Epidermal melanocyte (primary cell): ENCODE measurements around the gene GRK6.

ENCODE experiments used
- DNase-seq: peaks from one replicate; pipeline ENCODE4 v3.0.0; 2011; ENCODE audit warnings: low spot score; ENCODE audit not compliant: insufficient read length

The GRK6 gene

DNA sequence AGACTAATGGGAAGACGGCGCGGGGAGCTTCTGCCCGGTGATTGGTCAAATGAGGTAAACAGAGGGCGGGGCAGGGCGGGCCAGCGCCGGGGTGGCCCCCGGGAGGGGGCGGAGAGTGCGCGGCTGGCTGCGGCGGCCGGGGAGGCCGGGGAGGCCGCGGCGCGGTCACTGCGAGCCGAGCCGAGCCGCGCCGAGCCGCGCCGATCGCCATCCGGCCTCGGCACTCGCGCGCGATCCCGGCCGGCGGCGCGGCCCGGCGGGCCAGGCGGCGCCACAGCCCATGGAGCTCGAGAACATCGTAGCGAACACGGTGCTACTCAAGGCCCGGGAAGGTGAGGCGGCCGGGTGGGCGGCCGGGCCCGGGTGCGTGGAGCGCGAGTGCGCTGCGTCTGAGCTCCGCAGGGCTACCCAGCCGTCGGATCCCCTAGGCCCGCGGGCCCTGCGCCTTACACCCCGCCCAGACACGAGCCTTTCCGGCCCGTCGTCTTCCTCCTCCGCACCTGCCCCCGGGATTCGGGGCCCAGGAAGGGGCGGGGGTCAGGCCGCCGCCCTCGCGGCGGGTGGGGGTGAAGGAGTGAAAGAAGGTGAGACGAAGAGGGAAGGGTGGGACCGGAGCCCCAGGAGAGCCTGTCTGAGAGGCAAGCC is at the start of gene GRK6:
GRK6 (plus strand) TSS at position 111 of the 645 bp plus-strand sequence; CDS start at position 281, 170 bp downstream.
- DNase-seq, result no peak

DNA sequence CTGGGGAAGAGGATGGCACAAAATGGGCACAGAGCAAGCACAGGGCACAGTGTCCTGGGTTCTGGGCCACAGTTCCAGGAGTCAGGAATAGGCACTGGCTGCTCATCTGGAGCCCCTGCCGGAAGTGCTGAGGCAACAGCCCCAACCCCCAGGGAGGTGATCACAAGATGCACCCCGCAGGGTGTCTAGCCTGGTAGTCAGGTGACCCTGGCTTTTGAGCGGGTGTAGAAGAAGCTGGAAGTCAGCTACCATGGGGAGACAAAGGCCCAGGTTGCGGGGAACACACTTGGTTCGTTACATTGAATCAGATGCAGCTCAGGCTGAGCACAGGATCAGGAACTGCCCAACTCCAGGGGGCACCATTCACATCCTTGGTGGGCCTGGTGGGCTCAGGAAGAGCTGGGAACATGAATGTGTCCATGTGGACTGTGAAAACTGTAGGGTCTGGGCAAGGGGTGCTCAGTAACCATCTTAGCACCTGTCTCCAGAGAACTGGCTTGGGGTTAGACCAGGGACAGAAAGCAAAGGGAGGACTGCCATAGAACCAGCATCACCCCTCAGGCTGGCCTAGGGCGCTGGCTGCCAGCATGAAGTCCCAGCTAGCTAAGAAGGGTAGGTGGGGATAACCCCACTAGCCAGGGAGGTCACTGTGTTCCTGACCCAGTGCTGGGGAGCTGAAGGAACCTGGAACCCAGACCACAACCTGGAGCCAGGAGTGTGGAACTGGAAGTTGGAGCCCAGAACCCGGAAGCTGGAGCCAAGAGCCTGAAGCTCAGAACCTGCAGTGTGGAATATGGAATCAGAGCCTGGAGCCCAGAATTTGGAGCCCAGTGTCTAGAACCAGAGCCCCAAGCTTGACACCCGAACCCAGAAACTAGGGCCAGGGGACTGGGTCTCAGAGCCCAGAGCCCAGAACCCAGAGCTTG is 48.4 kb upstream of the GRK6 start:
- DNase-seq, result no peak

DNA sequence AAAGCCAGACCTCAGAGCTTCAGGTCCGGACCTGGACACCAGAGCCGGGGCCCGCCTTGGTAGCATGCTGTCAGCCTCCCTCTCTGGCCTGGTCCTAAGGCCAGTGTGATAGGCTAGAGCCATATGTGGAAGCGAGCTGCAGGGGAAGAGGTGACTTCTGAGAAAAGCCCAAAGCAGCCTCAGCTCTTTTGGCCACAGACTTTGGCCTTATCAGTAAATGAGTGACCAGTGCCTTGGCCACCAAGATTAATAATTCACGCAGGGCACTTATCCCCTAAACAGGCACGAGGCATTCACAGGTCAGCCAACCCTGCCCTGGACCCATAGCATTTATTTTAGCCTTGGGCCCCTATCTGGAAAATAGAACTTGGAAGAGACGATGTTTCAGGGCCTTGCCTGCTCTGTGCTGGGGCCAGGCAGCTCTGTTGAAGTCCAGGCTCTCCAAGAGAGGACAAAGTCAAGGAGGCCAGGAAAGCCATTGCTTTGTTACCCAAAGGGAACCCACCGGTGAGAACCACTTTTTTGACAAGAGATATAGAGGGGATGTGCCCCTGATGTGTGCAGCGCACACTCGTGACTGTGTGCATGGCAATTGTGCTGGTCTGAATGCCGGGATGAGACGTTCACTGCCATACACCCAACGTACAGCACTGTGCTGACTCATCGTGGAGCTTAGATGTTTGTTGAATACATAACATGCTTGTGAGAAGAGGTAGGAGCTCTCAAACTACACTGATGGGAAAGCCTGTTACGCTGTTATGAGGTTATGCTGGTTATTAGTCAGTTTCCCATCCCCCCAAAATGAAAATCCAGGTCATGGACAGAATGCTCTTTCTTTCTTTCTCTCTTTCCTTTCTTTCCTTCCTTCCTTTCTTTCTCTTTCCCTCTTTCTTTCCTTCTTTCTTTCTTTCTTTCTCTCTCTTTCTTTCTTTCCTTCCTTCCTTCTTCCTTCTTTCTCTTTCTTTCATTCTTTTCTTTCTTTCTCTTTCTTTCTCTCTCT is 47.3 kb upstream of the GRK6 start:
- no peak for DNase-seq

DNA sequence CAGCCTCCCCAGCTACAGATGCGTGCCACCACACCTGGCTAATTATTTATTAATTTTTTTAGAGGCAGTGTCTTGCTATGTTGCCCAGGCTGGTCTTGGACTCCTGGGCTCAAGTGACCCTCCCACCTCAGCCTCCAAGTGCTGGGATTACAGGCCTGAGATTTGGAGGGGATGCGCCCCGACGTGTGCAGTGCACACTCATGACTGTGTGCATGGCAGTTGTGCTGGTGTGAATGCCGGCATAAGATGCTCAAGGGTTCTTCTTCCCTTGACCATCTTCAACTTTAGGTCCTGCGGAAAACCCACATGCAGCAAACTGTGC is 45.7 kb upstream of the GRK6 start:
- DNase-seq, result no peak

DNA sequence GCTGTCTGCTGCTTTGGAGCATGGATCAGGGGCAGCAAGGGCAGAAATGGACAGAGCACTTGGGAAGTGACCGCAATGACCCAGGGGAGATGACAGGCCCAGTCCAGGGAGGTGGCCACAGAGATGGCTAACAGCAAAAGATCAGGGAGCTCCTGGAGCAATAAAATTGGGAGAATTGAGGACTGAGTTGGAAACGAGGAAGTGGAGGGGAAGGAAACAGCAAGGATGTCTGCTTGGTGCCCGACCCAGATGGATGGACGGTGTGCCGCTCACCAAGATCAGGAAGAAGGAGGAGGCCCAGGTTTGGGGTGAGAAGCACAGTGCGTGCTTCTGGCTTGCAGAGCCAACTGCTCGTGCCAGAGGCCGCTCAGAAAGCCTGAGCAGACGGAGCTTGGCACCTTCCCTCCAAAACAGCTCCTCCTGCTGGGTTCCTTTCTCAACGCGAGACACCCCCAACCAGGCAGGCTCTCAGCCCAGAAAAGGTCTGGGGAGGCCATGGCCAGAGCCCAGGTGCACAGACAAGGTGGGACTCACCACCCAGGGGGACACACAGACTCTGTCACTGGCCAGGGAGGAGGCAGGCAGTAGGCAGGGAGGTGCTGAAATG is 44.0 kb upstream of the GRK6 start:
- no peak for DNase-seq

DNA sequence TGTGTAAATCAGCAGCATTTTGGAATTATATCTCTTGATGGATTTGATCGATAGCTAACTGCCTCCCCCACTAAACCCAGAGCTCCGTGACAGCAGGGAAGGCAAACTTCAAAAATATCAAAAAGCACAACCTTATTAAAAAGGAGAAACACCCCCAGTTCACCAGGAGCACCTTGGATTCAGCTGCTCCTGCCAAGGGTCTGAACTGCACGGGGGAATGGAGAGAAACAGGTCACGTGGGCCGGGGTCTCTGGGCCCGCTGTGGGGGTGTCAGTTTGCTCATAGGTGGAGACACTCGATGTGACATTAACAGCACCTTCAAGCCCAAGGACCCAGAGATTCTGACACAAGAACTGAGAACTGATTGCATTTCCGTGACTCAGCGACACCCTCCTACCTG is 43.3 kb upstream of the GRK6 start:
- DNase-seq, result no peak

DNA sequence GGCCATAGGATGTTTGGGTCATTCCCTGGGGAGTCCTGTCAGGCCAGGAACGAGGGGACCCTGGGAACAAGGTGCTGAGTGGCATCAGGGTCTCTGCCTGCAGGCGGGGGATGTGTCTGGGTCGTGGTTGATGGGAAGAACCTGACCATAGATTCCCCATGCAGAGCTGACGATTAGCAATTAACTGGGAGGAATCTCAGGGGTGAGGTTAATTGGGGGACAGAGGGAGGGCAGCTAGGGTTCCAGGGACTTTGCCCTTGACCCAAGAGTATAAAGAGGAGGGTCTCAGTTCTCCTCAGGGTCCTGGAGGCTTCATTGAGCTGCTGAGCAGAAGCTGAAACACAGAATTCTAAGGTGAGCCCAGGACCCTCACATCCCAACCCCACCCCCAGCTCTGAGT is 42.3 kb upstream of the GRK6 start, which contains the start of gene SLC34A1:
SLC34A1 (plus strand) TSS at position 301 of the 400 bp plus-strand sequence. CDS start 1,308 bp downstream, outside the sequence.
- DNase-seq, result no peak

DNA sequence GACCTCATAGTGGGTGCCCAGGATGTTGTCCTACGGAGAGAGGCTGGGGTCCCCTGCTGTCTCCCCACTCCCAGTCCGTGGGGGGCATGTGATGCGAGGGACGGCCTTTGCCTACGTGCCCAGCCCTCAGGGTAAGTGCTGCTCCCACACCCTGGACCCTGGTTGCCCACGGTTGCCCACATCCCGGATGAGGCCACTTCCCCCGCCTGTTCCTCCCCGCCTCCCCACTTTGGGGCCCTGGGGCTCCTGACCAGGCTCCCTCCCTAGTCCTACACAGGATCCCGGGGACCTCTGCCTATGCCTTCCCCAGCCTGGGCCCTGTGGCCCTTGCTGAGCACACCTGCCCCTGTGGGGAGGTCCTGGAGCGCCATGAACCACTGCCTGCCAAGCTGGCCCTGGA is 40.8 kb upstream of the GRK6 start:
- DNase-seq, result no peak

DNA sequence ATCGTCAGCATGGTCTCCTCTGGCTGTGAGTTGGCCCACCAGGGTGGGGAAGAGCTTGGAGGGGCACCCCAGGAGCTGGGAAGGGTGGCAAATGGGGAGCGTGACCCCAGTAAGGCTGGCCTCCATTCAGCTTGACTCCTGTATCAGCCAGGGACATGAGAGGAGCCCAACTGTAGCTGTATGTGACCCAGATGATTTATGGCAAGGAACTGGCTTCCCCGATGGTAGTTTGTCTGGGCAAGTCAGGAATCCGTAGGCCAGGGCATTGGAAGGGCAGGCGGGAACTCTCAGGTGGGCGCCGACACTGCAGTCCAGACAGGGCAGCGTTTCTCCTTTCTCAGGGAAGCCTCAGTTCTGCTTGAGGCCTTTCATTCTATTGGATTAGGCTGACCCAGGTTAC is 39.9 kb upstream of the GRK6 start:
- no peak for DNase-seq

DNA sequence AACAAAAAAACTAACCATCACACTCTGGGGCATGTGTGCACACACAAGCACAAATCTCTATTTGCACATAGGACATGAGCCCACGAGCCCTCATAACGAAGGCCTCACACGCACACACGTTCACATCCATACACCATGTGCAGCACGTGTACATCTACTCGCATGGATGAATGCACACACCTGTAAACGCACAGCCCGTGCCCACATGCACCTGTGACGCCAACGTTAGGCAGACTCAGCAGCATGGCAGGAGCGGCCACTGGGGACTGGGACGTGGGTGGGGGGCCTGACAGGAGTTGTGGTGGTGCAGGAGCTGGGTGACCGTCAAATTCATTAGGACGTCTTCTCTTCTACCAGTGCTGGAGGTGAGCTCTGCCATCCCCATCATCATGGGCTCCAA is 39.1 kb upstream of the GRK6 start:
- no peak for DNase-seq

DNA sequence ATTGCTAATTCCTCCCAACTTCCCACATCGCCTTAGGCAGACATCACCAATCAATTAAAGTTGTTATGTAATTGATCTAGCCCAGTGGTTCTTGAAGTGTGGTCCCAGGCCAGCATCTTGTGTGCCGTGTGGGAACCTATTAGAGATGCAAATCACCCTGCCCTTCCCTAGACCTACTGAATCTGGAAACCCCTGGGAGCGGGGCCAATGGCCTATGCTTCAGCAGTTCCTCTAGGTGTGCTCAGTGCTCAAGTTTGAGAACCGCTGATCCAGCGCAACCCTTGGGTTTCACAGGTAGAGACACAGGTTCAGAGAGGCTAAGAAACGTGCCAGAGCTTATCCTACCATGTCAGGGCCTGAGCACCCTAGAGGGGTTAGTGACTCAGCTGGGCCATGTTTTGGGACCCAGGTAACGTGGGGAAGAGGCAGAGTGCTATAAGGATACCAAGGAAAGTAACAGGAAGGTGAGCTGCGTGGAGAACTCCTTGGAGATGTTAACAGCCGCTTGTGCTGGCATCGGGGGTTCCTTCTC is 37.9 kb upstream of the GRK6 start:
- DNase-seq, result no peak

DNA sequence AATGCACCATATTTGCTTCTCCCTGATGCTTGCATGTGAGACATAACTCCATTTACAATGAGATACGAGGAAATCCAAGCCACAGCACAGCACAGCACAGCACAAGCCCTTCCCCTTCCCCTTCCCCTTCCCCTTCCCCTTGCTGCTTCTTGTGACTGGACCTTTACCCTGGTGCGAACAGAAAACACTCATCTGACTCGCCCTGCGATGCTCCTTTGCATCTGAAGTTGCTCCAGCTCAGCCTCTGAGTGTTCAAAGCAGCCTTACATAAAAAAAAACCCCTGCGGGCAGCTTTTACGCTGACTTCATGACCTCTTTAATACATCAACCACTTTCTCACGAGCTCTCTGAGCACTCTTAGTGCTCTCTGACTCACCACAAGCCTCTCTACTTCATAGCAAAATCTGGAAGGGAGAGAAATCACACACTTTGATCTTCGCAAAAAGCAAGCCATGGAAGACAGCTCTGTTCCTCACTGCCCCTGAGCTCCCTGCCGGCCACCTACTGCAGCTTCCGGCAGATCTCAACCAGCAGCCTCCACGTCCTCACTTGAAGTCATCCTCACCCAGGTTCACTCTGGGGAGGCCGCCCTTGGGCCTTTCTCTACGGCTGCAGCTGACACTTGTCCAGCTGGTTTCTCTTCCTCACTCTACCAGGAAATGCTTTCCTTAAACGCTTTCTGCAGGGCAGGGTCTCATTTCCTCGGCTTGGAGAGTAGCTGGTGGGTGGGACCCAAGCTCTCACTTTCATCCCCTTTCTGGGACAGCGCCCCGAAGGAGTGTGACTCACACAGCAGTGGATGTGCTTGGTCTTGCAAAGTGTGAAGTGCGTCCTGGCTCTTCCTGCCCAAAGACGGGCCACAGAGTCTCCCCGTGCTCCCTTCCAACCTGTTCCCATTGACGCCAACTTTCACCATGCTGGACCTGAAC is 37.0 kb upstream of the GRK6 start:
- DNase-seq, result peak; percentile 89

DNA sequence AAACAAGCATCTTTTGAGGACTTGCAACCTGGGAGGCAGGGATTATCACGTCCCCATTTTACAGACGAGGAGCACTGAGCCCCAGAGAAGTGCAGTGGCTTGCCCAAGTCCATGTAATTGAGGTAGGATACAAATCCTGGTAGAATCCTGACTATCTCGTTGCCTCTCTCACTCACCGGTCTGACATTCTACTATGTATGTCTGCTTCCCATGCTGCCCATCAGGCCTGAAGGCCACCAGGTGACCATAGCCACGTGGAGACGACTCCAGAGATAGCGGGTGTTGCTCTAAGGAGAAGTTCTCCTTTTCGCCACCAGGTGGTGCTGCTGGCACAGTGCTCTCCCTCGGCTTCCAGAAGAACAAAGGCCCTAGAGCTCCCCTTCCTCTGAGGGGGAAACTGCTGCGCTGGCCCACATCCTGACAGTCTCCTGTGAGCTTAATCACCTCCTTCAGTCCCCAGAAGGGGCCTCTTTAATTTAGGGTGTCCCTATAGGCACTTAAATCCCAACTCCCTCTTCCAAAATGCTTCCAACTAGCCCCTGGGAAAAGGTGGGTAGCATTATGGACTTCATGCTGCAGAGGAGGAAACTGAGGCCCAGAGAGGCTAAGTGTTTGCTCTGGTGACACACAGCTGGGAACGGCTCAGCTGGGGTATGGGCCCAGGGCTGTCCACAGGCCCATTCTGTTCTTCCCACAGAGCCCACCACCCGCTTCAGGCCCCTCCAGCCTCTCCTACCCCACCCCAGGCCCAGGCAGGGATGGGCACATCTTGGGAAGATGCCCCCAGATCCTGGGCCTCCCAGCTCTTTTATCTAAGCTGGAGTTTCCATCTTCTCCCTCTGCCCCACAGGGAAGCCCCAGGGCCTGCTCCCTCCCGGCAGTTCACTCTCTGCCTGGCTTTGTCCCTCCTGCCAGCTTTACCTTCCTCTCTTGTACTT is 35.8 kb upstream of the GRK6 start:
- peak; percentile 98 for DNase-seq

DNA sequence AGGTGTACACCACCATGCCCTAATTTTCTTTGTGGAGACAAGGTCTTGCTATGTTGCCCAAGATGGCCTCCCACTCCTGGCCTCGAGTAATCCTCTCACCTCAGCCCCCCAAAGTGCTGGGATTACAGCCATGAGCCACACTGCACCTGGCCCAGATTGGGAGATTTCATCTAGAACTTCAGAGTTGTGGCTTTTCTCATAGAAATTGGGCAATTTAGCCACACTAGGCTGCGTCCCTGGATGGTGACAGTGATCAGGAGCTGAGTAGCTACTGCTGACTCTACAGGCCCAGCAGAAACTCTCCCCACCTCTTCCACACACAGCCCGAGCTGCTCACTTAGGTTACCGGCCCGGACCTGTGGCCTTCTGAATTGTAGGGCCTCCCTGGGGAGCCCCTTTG is 33.7 kb upstream of the GRK6 start:
- no peak for DNase-seq

DNA sequence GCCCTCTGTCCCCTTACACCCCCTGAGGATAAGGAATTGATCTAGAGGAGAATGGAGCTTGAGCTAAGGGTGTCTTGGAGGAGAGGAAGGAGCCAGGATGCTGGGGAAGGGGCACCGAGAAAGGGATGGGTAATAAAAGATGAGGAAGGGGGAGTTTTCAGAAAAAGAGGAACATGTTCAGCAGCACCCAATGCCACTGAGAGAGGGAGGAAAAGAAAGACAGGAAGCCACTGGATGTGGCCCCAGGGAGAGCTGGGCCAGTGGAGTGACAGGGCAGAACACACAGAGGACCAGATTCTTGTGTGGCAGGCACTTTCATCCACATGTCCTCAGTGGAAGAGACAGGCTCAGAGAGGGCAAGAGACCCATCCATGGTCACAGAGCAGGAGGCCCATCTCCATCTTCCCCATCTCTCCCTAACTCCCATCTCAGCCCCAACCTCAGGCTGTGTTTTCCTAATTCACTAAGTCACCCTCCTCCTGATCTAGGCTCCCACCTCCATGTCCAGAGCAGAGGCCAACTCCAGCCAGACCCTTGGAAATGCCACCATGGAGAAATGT is 33.2 kb upstream of the GRK6 start:
- DNase-seq, result no peak

DNA sequence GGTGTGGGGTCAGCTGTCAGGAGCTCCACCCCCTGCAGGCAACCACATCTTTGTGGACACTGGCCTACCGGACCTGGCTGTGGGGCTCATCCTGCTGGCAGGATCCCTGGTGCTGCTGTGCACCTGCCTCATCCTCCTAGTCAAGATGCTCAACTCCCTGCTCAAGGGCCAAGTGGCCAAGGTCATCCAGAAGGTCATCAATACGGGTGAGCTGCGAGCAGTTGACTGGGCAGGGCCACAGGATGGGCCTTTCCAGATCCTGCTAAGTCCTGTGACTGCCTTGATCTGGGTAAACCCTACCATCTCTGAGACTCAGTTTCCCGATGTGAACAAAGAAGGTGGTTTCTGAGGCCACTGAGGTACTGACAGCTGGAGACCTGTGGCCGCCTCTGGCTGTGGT is 32.5 kb upstream of the GRK6 start:
- DNase-seq, result no peak

DNA sequence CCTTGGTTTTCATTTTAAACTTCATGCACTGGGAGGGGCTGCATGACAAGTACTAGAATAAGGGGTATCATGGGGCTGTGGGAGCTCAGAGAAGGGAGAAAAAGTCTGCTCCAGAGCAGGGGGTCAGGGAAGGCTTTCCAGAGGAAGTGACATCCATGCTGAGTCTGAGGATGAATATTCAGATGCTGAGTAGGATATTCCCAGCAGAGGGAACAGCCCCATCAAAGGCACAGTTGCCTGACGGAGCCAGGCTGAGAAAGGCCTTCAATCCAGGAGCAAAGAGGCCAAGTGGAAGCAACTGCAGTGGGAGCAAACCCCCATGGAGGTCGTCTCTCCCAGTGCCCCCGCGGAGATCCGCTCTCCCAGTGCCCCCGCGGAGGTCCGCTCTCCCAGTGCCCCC is 30.4 kb upstream of the GRK6 start:
- DNase-seq, result no peak

DNA sequence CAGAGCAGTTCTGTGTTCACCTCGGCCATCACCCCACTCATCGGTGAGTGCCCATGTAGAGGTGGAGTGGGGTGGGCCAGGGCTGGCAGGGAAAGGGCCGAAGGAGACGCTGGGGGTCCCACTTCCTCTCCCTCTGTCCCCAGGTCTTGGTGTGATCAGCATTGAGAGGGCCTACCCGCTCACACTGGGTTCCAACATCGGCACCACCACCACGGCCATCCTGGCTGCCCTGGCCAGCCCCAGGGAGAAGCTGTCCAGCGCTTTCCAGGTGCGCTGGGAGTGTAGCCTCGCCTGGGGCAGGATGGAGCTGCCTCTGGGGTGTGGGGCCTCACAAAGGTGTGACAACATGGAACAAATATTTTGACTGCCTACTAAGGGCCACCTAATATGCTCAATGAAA is 29.7 kb upstream of the GRK6 start:
- DNase-seq, result no peak
